ENCODE measurements around the gene RPS8.
A peak's percentile ranks its signal among the peaks of the same experiment; 100 is the strongest.
"Not testable (repeated sequence)": the region's sequence is repeated elsewhere in the genome, so short reads cannot be mapped to it uniquely, and the experiment has no call there.

RPS8 gene

GRCh38 chr1:44775078-44775929 is at the start of gene RPS8:
RPS8 (plus strand) TSS chr1:44775540; CDS start chr1:44775597, 57 bp downstream.
- peak; percentile 82 to 90 (median 85) for DNase-seq (ENCODE audit: low read depth in 2 of 3, low spot score in 1 of 3)

GRCh38 chr1:44730741-44731512 is 44.4 kb upstream of the RPS8 start, which contains the start of gene RNU5D-1:
RNU5D-1 (minus strand) TSS chr1:44731170.
- DNase-seq (ENCODE audit: low read depth in 2 of 3, low spot score in 1 of 3): peak; percentile 88 to 97 (median 94)

GRCh38 chr1:44733365-44733764 is 42.0 kb upstream of the RPS8 start:
- no peak for DNase-seq (ENCODE audit: low read depth in 2 of 3, low spot score in 1 of 3)

GRCh38 chr1:44733784-44734183 is 41.6 kb upstream of the RPS8 start:
- no peak for DNase-seq (ENCODE audit: low read depth in 2 of 3, low spot score in 1 of 3)

- no peak for DNase-seq (ENCODE audit: low read depth in 2 of 3, low spot score in 1 of 3)
Measured at GRCh38 chr1:44735992-44736391, 39.3 kb upstream of the RPS8 start.

GRCh38 chr1:44738953-44739306 is 36.4 kb upstream of the RPS8 start:
- DNase-seq (ENCODE audit: low read depth in 2 of 3, low spot score in 1 of 3): not testable (repeated sequence)

- DNase-seq (ENCODE audit: low read depth in 2 of 3, low spot score in 1 of 3): peak; percentile 96 to 98 (median 98)
Measured at GRCh38 chr1:44739307-44740178, 35.8 kb upstream of the RPS8 start, which contains the start of gene KIF2C. KIF2C (plus strand) TSS chr1:44739837; CDS start chr1:44739933, 96 bp downstream.

DNA sequence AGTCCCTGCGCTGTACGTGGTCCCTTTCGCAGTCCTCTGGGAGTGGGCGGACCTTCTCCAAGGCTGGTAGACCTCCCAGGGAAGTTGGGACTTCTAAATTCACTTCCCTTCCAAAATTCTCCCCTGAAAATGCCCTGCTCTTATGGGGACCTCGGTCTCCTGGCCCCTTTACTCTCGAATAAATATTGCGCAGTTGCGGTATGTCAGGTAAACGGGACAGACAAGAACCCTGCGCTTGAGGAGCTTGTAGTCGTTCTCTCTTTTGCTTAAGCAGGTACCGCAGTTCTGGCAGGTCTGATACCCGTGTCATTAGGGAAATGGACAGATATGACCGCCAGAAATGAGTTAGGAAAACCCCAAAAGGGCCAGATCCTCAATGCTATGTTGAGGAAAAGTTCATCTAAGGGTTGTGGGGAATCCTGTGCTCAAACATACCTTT is 35.1 kb upstream of the RPS8 start:
- DNase-seq (ENCODE audit: low read depth in 2 of 3, low spot score in 1 of 3): no peak

GRCh38 chr1:44743211-44743610 is 32.1 kb upstream of the RPS8 start:
- DNase-seq (ENCODE audit: low read depth in 2 of 3, low spot score in 1 of 3): no peak

DNA sequence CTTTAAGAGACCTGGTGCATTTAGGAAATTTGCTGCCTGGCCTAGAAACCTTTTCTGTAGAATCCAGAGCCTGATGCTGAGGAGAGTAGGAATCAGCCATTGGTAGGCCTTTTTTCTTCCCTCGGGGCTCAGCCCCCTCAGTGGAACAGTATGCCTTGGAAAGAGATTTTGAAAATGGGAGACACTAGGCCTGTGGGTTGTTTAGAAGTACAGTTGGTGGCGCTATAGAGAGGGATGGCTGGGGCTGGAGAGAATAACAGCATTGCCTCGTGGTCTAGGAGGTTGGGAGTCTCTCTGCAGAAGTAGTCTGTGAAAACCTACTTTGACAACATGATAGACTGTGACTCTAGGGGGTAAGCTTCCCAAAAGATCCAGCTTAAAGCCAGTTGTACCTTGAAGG is 27.5 kb upstream of the RPS8 start:
- DNase-seq (ENCODE audit: low read depth in 2 of 3, low spot score in 1 of 3): no peak

DNA sequence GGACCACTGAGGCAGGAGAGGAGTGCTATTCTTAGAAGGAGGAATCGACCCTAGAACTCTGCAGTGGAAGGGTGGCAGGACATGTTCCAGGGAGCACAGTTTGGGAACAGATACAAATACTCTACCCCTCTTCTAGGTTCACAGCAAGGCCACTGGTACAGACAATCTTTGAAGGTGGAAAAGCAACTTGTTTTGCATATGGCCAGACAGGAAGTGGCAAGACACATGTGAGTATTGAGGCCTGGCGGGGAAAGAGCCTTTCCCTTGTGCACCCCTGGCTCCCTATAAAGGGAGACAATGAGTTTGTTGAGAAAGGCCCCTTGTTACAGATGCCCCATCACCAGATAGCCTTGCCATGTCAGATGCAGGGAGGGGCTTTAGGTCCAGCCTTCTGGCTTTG is 17.9 kb upstream of the RPS8 start:
- no peak for DNase-seq (ENCODE audit: low read depth in 2 of 3, low spot score in 1 of 3)

- DNase-seq (ENCODE audit: low read depth in 2 of 3, low spot score in 1 of 3): no peak
Measured at GRCh38 chr1:44759077-44759476, 16.3 kb upstream of the RPS8 start.

DNA sequence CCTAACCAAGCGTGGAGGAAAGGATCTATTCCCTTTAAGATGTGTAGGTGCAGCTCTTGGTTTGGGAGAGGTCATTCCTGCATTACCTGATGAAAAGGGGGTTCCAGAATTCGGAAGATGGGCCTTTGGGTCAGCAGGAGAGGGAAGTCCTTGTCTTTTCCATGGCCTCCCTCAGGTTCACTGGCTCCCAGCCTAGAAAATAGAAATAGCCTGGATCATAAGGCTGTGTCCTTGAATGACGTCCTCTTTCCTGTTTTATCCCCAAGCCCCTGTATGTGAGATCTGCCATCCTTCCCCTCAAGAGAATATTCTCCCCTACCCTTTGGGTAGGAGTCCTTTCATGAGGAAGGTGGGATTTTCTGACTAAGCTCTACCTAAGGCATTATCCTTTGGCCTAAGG is 14.5 kb upstream of the RPS8 start:
- DNase-seq (ENCODE audit: low read depth in 2 of 3, low spot score in 1 of 3): no peak

- DNase-seq (ENCODE audit: low read depth in 2 of 3, low spot score in 1 of 3): not testable (repeated sequence)
Measured at GRCh38 chr1:44766421-44766820, 8.9 kb upstream of the RPS8 start.

GRCh38 chr1:44775930-44776729 is 790 bp downstream of the RPS8 start:
- DNase-seq (ENCODE audit: low read depth in 2 of 3, low spot score in 1 of 3): no peak

DNA sequence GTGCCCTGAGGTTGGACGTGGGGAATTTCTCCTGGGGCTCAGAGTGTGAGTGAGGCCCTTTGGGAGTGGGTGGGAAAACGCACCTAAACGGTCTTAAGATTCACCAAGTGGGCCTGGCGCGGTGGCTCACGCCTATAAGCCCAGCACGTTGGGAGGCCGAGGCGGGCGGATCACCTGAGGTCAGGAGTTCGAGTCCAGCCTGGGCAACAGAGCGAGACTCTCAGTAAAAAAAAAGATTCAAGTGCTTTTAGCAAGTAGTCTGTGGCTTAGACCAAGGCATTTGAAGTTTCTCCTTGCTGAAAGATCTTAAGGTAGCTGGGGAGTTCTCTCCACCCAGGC is 1.4 kb downstream of the RPS8 start:
- DNase-seq (ENCODE audit: low read depth in 2 of 3, low spot score in 1 of 3): no peak

DNA sequence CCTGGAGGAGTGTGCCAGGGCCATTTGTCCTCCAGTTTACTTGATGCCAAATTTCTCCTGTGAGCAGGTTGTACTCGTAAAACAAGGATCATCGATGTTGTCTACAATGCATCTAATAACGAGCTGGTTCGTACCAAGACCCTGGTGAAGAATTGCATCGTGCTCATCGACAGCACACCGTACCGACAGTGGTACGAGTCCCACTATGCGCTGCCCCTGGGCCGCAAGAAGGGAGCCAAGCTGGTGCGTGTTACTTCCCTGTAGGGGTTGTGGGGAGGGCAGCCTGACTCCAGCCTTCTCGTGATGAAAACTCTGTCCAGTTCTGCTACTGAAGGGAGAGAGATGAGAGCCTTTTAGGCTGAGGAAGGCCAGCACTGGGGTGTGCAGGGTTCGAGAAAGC is 2.2 kb downstream of the RPS8 start:
- DNase-seq (ENCODE audit: low read depth in 2 of 3, low spot score in 1 of 3): no peak

DNA sequence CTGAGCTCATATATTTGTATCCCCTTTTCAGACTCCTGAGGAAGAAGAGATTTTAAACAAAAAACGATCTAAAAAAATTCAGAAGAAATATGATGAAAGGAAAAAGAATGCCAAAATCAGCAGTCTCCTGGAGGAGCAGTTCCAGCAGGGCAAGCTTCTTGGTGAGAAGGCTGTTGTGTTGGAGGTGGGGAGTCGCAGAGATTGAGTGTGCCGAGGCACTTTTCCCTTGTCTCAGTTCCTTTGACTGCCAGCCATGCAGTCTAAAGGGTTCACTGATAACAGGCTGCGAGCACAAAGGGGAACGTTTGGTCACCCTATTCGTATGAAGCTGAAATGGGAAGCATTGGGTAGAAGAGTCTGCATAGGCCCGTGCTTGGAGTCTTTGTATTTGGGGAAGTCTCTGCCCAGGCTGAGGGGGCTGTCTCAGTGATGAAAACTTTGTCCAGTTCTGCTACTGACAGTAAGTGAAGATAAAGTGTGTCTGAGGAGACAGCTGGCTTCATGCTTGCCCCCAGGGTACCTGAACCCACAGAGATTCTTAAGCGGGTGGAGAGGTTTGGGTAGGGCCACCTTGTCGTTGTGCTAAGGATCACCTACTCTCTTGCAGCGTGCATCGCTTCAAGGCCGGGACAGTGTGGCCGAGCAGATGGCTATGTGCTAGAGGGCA is 2.8 kb downstream of the RPS8 start:
- no peak for DNase-seq (ENCODE audit: low read depth in 2 of 3, low spot score in 1 of 3)

DNA sequence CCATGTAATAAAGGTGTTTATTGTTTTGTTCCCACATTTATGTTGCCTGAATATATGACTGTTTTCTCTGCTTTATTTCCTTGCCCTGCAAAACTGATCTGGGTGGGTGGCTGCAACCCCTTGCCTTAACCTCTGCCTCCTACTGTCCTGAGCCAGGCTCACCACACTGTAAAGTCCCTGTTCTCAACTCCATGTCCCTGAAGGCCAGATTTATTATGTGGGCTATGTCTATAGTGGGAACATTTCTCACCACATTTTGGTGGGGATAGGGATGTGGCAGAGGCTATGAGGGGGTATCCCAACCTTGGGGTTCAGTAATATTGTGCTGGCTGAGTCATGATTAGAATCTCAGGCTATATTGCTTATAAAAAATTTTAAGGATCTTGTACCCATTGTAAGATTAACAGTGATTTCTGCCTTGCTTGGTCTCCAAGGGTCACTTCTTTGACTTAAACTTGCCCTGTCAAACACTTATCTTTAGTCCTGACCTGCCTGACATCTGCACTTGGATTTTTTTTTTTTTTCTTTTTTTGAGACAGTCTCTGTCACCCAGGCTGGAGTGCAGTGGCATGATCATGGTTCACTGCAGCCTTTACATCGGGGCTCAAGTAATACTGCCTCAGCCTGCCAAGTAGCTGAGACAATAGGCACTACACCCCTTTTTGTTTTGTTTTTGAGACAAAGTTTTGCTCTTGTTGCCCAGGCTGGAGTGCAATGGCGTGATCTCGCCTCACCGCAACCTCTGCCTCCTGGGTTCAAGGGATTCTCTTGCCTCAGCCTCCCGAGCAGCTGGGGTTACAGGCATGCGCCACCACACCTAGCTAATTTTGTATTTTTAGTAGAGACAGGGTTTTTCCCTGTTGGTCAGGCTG is 3.6 kb downstream of the RPS8 start:
- no peak for DNase-seq (ENCODE audit: low read depth in 2 of 3, low spot score in 1 of 3)

Data from stimulated activated CD4-positive, alpha-beta T cell treated with anti-CD3 and anti-CD28 coated beads, Interleukin-12 subunit alpha, Interleukin-12 subunit beta, amount 100 ng/mL, for 48 hours (primary cell).